GM13976 (cell line): ENCODE data around the gene DHX15.

ENCODE experiments used
- DNase-seq: peaks from one replicate; pipeline ENCODE4 v3.0.0; 2012; ENCODE audit warnings: low spot score
- CTCF ChIP-seq: IDR thresholded peaks from 2 replicates; pipeline ENCODE4 v1.5.1; 2012; ENCODE audit warnings: borderline replicate concordance, mild to moderate bottlenecking; ENCODE audit not compliant: insufficient read depth; ENCODE audit errors: extremely low read depth, missing control alignments, control extremely low read depth
- in situ Hi-C: fragments of 300-500 bp; cut with MboI; formaldehyde crosslinking; loops from one replicate; pipeline ENCODE4 v1.12.0; 2022; ENCODE audit warnings: low sequenced_read_pairs, mixed read lengths, inconsistent platforms; ENCODE audit not compliant: unreplicated experiment

Gene DHX15

GRCh38 chr4:24574236-24574635 lies 10.1 kb downstream of the DHX15 start:
- DNase-seq: no peak
- in situ Hi-C loops: no loop called here
- no peak for TF ChIP-seq CTCF

DNA sequence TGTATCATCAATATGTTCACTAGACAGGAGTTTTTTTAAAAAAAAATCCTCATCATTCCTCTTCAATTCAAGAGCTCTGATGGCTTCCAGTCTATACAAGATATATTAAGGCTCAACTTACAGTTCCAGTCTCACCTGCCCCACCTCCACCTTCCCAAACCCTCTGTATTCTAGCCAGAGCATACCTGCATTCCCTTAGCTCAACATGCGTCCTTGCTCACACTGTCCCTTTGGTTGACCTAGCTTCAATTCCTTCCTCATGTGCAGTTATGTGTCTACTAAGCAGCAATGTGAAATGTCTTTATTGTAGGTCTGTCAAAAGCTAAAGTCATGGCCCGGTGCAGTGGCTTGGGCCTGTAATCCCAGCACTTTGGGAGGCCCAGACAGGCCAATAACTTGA lies 10.8 kb downstream of the DHX15 start:
- in situ Hi-C loops: no loop called here
- no peak for DNase-seq
- no peak for TF ChIP-seq CTCF

DNA sequence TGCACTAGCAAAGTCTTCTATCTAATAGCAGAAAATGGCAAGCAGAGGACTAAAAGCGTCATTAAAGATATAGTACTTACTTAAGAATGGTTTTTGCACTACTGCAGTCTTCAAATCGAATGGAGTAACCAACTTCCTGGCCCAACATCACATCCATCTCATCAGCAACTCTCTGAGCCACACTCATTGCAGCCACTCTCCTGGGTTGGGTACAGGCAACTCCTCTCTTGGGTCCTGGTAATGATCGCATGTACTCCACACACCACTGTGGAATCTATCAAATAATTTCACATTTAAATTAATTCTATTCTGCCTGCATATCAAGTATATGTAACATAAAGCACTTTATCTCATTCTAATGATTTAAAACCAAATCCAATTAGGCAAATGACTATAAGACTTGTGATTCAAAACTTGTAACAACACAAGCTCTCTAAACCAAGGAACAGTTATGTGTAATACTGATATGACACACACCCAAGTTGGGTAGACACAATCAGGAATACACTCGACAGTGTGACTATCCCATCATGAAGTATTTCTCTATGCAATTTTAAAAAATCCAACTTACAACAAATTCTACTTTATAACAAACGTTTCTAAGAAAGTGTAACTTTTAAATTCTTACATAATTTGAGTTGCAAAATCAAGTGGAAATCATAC lies 13.6 kb downstream of the DHX15 start:
- DNase-seq: no peak
- in situ Hi-C loops: no loop called here
- no peak for TF ChIP-seq CTCF

- DNase-seq: no peak
- TF ChIP-seq CTCF: no peak
- in situ Hi-C loops: no loop called here
These were observed 14.2 kb downstream of the DHX15 start for GRCh38 chr4:24570172-24570571.

GRCh38 chr4:24569662-24570061 lies 14.7 kb downstream of the DHX15 start:
- in situ Hi-C loops: no loop called here
- TF ChIP-seq CTCF: no peak
- no peak for DNase-seq

- DNase-seq: no peak
- no peak for TF ChIP-seq CTCF
- in situ Hi-C loops: no loop called here
These were observed 15.9 kb downstream of the DHX15 start for GRCh38 chr4:24568425-24568824.
